Measurements from ENCODE around the gene FUT8.

Gene FUT8

GRCh38 chr14:65637780-65638179 is 225.2 kb downstream of the FUT8 start:
- TF ChIP-seq CTCF (IDR thresholded peaks at IDR 0.05; ENCODE audit: low read depth, low read length), result no peak
- no peak overlapping the region for H3K4me3 ChIP-seq (ENCODE audit: low read depth, low read length)

GRCh38 chr14:65639216-65639615 is 226.7 kb downstream of the FUT8 start:
- H3K4me3 ChIP-seq (ENCODE audit: low read depth, low read length), result no peak overlapping the region
- no peak for TF ChIP-seq CTCF (IDR thresholded peaks at IDR 0.05; ENCODE audit: low read depth, low read length)

- H3K4me3 ChIP-seq (ENCODE audit: low read depth, low read length), result no peak overlapping the region
- no peak for TF ChIP-seq CTCF (IDR thresholded peaks at IDR 0.05; ENCODE audit: low read depth, low read length)
Observed at GRCh38 chr14:65650826-65651225, 238.3 kb downstream of the FUT8 start.

- no peak for TF ChIP-seq CTCF (IDR thresholded peaks at IDR 0.05; ENCODE audit: low read depth, low read length)
- no peak overlapping the region for H3K4me3 ChIP-seq (ENCODE audit: low read depth, low read length)
Observed at GRCh38 chr14:65656554-65656953, 244.0 kb downstream of the FUT8 start.

- no peak for TF ChIP-seq CTCF (IDR thresholded peaks at IDR 0.05; ENCODE audit: low read depth, low read length)
- no peak overlapping the region for H3K4me3 ChIP-seq (ENCODE audit: low read depth, low read length)
Observed at GRCh38 chr14:65658202-65658601, 245.7 kb downstream of the FUT8 start.

GRCh38 chr14:65661865-65662264 is 249.3 kb downstream of the FUT8 start:
- no peak for TF ChIP-seq CTCF (IDR thresholded peaks at IDR 0.05; ENCODE audit: low read depth, low read length)
- no peak overlapping the region for H3K4me3 ChIP-seq (ENCODE audit: low read depth, low read length)

GRCh38 chr14:65664436-65664835 is 251.9 kb downstream of the FUT8 start:
- TF ChIP-seq CTCF (IDR thresholded peaks at IDR 0.05; ENCODE audit: low read depth, low read length), result no peak
- H3K4me3 ChIP-seq (ENCODE audit: low read depth, low read length), result no peak overlapping the region

All from WI38 (cell line).